Activated naive CD4-positive, alpha-beta T cell treated with anti-CD3 and anti-CD28 coated beads, Interleukin-2, amount 50 U/mL, for 72 hours (primary cell): ENCODE data around the gene CRTC3. TPM values are rescaled to one million over a fixed set of nuclear protein-coding genes. Genes with fewer than 3 reads are reported as not detected.
"Not testable (repeated sequence)": the region's sequence is repeated elsewhere in the genome, so short reads cannot be mapped to it uniquely, and the experiment has no call there.

ENCODE experiments used
- ATAC-seq, 2 donors: fragments of 150-1000 bp; cut with Tn5 transposase; 2 replicates each; pipeline ENCODE4 v1.10.0; 2021; ENCODE audit warnings: mild to moderate bottlenecking in 2 of 2, moderate library complexity in 2 of 2
- DNase-seq, 2 donors: peaks; one replicate each; pipeline ENCODE4 v3.0.0; 2021 to 2022; ENCODE audit warnings: low spot score in 2 of 2
- H3K27ac Mint-ChIP-seq, 2 donors: one replicate each; pipeline ENCODE4 v1.8.0; 2022; ENCODE audit warnings: mild to moderate bottlenecking in 2 of 2, mixed read lengths in 2 of 2
- H3K36me3 Mint-ChIP-seq, 2 donors: one replicate each; pipeline ENCODE4 v1.8.0; 2022; ENCODE audit warnings: mixed read lengths in 2 of 2
- H3K9me3 Mint-ChIP-seq, 2 donors: one replicate each; pipeline ENCODE4 v1.8.0; 2022; ENCODE audit warnings: mixed read lengths in 2 of 2
- total RNA-seq, 2 donors: library from RNA; stranded (reverse); gene quantifications; one replicate each; pipeline ENCODE4 v1.2.3, GENCODE V29; 2022

Gene CRTC3
- total RNA-seq, 2 donors from 2014 or later, result 41.8 to 58.1 TPM

DNA sequence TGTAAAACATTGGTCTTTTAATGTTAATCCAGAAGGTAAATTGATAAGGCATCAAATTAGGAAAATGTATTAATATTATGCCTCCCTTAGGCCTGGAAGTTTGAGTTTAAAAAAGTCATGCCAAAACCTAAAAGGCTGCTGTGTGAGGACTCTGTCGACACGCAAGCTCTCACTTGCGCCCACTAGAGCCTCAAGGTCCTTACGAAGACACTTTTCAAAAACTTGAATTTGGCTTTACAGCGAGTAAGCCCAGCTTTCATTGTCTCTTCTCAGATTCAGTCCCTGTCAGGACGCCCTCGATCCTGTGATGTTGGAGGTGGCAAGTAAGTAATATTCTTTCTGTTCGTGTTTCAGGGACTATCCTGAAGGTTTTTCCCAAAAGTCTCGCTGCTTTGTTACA lies 89.7 kb downstream of the CRTC3 start:
- H3K27ac Mint-ChIP-seq, result peak overlapping the region; percentile 51 to 88
- ATAC-seq (no peak), DNase-seq (no peak)
- H3K9me3 Mint-ChIP-seq, result peaks cover 0 to 5% of the 10 kb centered on the region in 2 donors
- peaks cover 15 to 38% of the 10 kb centered on the region in 2 donors for H3K36me3 Mint-ChIP-seq

DNA sequence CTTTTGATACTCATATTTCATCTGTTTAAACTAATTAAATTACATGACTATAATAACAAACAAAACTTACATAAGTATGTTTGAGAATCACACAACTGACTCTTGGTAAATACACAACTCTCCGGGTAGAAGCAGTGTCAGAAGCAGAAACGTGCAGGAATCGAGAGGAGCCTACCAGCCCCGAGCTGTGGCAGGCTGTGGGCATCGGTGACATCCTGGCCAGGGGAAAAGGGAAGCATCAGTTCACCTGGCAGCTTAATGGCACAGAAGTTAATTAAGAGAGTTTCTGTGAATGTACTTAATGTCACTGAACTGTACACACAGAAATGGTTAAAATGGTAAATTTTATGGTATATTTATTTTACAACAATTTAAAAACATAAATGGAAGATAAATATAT lies 90.2 kb downstream of the CRTC3 start:
- peaks cover 15 to 38% of the 10 kb centered on the region in 2 donors for H3K36me3 Mint-ChIP-seq
- peak in 1 of 2 donors; percentile 25 for ATAC-seq
- no peak for DNase-seq
- peak overlapping the region; percentile 51 to 88 for H3K27ac Mint-ChIP-seq
- peaks cover 0 to 5% of the 10 kb centered on the region in 2 donors for H3K9me3 Mint-ChIP-seq

DNA sequence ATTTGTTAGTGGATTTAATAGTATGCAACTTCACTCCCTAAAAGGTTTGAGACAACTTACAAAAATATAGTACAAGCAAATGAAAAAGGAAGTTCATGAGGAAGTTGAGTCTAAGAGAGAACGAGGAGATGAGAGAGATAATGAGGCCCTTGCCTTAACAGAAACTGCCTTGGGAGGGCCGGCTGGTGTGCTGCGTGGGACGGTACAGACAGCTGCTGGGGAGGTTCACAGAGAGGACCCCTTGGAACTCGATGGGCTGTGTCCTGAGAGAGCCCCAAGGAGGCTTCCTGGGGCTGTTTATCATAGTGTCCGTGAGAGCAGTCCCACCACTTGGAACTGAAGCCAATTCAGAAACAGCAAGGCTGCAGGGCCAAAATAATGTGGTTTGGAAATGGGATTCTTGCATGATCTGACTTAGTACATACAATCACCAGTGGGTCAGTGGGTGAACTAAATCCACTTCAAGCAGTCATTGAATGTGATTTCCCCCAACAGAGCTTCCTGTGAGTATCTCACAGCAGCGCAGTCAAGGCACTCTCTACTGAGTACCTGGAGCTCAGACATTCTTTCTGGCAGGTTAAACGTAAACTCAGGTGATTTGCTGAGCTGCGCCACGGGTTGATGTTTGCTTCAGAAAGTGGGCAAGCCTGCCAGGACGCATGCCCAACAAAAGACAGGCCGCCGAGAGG lies 90.8 kb downstream of the CRTC3 start:
- DNase-seq (no peak), ATAC-seq (peak in 1 of 2 donors; percentile 30)
- Mint-ChIP-seq H3K27ac (peak overlapping the region; percentile 51 to 84), H3K36me3 (peaks cover 15 to 38% of the 10 kb centered on the region in 2 donors), H3K9me3 (peaks cover 0 to 5% of the 10 kb centered on the region in 2 donors)

- no peak overlapping the region for H3K27ac Mint-ChIP-seq
- no peaks in the 10 kb centered on the region for H3K9me3 Mint-ChIP-seq
- ATAC-seq (peak in 1 of 2 donors; percentile 18), DNase-seq (no peak)
- peaks cover 0 to 16% of the 10 kb centered on the region in 2 donors for H3K36me3 Mint-ChIP-seq
These were observed 94.1 kb downstream of the CRTC3 start for GRCh38 chr15:90623854-90624253.

DNA sequence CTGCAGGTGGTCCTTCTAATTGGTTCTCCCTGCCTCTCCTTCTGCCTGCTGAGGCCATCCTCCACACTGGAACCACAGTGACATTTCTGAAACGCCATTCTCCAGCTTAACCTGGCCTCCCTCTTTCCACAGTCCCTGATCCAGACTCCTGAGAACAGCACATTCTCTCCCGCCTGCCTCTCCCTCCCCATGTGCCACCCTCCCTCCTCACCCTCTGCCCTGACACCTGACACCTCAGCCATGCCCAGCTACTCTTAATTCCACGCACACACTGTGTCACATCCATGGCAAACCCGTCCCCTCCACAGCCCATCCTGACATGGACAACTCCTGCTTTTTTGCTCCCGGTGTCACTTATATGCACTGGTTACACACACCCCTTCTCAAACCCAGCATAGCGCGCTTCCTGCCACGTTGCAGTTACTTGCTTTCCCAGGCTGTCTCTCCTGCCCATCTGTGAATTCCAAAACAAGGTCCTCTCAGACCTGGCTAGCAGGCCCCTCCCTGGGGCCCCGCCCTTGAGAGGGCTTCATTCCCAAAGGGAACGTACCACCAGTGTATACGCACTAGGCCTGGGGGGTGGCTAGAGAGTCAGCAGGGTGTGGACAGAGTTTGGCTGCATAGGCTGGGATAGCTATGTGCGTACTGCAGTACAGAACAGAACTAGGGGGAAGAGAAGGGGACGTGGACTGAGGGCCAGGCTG lies 94.7 kb downstream of the CRTC3 start:
- ATAC-seq (no peak), DNase-seq (no peak)
- H3K9me3 Mint-ChIP-seq, result no peaks in the 10 kb centered on the region
- H3K27ac Mint-ChIP-seq, result no peak overlapping the region
- H3K36me3 Mint-ChIP-seq, result peaks cover 4 to 18% of the 10 kb centered on the region in 2 donors

- ATAC-seq (no peak), DNase-seq (no peak)
- no peaks in the 10 kb centered on the region for H3K9me3 Mint-ChIP-seq
- H3K36me3 Mint-ChIP-seq, result peaks cover 5 to 13% of the 10 kb centered on the region in 2 donors
- H3K27ac Mint-ChIP-seq, result peak overlapping the region in 1 of 2 donors; percentile 60
These were observed 95.3 kb downstream of the CRTC3 start for GRCh38 chr15:90625037-90625436.

GRCh38 chr15:90629217-90629616 lies 99.5 kb downstream of the CRTC3 start:
- ATAC-seq (no peak), DNase-seq (no peak)
- H3K27ac Mint-ChIP-seq, result peak overlapping the region; percentile 9 to 31
- H3K9me3 Mint-ChIP-seq, result no peaks in the 10 kb centered on the region
- H3K36me3 Mint-ChIP-seq, result peaks cover 5 to 12% of the 10 kb centered on the region in 2 donors

DNA sequence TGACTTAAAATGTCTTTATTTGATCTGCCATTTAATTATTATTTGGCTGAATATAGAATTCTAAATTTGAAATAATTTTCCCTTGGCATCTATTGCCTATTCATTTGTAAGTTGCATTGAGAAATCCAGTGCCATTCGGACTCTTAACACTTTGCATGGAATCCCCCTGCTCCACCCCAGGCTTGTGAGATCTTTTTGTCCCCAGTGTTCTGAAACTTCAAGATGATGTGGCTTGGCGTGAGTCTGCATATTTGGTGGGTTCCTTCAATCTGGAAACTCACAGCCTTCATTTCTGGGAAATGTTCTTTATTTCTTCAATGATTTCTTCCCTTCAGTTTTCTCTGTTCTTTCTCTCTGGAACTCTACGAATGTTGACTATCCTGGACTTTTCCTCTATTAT lies 103.6 kb downstream of the CRTC3 start:
- peaks cover 5 to 28% of the 10 kb centered on the region in 2 donors for H3K36me3 Mint-ChIP-seq

DNA sequence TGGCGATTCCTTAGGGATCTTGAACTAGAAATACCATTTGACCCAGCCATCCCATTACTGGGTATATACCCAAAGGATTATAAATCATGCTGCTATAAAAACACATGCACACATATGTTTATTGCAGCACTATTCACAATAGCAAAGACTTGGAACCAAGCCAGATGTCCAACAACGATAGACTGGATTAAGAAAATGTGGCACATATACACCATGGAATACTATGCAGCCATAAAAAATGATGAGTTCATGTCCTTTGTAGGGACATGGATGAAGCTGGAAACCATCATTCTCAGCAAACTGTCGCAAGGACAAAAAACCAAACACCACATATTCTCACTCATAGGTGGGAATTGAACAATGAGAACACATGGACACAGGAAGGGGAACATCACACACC lies 107.3 kb downstream of the CRTC3 start:
- peaks cover 4 to 26% of the 10 kb centered on the region in 2 donors for H3K36me3 Mint-ChIP-seq
- not testable (repeated sequence) for ATAC-seq, H3K9me3 Mint-ChIP-seq, DNase-seq, H3K27ac Mint-ChIP-seq

More for the DNA sequence above, 103.6 kb downstream of the CRTC3 start:
- Mint-ChIP-seq H3K9me3 (no peaks in the 10 kb centered on the region), H3K27ac (no peak overlapping the region)
- no peak for ATAC-seq
- no peak for DNase-seq

DNA sequence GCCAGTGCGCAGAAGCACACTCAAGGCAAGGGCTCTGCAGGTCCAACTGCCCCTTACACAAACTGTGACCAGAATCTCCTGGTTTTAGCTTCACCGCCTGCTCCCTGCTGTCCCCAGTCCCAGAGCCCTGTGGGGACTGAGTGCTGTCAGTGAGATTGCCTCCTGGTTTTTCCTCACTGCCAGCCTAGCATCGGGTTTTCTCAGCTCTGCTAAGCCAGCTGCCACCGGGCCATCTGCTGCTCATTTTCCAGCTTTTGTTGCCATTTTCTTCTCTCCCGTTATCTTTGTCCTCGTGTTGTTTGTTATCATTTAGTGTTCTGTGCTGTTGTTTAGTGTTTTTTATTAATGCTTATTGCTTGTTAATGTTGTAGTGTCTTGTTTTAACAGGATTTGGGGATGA lies 108.0 kb downstream of the CRTC3 start:
- no peak for ATAC-seq
- Mint-ChIP-seq H3K36me3 (peaks cover 7 to 33% of the 10 kb centered on the region in 2 donors), H3K9me3 (no peaks in the 10 kb centered on the region), H3K27ac (peak overlapping the region in 1 of 2 donors; percentile 2)
- no peak for DNase-seq

- Mint-ChIP-seq H3K9me3 (no peaks in the 10 kb centered on the region), H3K27ac (peak overlapping the region in 1 of 2 donors; percentile 2), H3K36me3 (peaks cover 7 to 39% of the 10 kb centered on the region in 2 donors)
- ATAC-seq (no peak), DNase-seq (no peak)
These were observed 108.5 kb downstream of the CRTC3 start for GRCh38 chr15:90638201-90638691.

GRCh38 chr15:90638963-90639362 lies 109.2 kb downstream of the CRTC3 start:
- peak overlapping the region in 1 of 2 donors; percentile 44 for H3K27ac Mint-ChIP-seq

DNA sequence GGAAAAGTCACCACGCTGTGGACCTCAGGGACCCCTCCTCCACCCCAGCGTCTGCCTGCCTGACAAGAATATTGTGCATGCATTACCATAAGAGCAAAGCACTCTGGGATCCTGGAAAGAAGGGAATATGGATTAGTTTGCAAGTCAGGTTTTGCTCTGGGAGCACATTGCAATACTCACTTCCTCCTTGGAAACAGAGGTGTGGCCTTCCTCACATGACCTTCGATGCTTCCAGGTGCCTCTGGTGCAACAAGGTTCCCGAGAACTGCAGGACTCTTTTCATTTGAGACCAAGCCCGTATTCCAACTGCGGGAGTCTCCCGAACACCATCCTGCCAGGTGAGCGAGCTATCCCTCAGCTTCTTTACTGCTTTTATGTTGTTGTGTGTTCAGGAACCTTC lies 111.1 kb downstream of the CRTC3 start:
- H3K27ac Mint-ChIP-seq, result no peak overlapping the region

More at GRCh38 chr15:90638963-90639362, 109.2 kb downstream of the CRTC3 start:
- ATAC-seq, result peak in 1 of 2 donors; percentile 24
- Mint-ChIP-seq H3K36me3 (peaks cover 7 to 36% of the 10 kb centered on the region in 2 donors), H3K9me3 (no peaks in the 10 kb centered on the region)
- DNase-seq, result peak in 1 of 2 donors; percentile 9

GRCh38 chr15:90641581-90642463 lies 112.1 kb downstream of the CRTC3 start:
- no peak overlapping the region for H3K27ac Mint-ChIP-seq
- no peak for ATAC-seq
- H3K9me3 Mint-ChIP-seq, result no peaks in the 10 kb centered on the region
- H3K36me3 Mint-ChIP-seq, result peaks cover 7 to 18% of the 10 kb centered on the region in 2 donors
- DNase-seq, result peak in 1 of 2 donors; percentile 23

More for the DNA sequence above, 111.1 kb downstream of the CRTC3 start:
- peaks cover 7 to 18% of the 10 kb centered on the region in 2 donors for H3K36me3 Mint-ChIP-seq
- H3K9me3 Mint-ChIP-seq, result no peaks in the 10 kb centered on the region
- ATAC-seq (no peak), DNase-seq (peak in 1 of 2 donors; percentile 31)

DNA sequence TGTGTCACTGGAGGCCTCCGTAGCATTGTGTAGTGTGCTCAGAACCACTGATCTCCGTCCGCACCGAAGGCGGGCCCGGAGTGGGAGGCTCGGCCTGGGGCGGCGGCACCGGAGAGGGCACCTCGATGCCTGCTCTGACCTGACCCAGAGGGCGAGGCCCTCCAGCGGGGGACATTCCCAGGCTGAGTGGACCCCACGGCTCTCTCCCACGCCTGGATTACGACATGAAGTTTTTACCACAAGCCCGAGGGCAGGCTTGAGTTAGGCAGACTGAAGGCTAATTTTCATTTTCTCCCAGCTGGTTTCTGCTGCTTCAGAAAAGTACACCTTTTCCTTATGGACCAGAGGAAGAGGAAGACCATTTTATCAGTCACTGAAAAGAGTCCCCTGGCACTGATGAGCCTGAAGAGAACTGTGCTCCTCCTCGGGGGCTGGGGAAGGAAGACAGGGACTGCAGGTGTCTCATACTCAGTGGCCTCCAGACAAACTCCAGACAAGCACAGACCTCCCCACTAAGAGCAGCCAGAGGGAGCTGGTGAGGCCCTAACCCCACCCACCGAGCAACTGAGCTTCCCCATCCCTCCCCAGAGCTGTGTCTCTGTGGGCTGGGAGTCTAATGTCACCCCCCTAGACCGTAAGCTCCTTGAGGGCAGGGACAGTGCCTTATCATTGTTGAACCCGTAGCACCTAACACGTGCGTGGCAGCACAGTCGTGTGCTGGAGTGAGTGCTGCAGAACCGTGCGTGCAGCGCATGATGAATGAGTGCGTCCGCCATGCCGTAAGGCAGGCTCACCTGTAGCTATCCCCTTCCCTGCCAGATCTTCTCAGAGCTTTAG lies 113.0 kb downstream of the CRTC3 start:
- Mint-ChIP-seq H3K27ac (peak overlapping the region in 1 of 2 donors; percentile 52), H3K9me3 (no peaks in the 10 kb centered on the region), H3K36me3 (peaks cover 7 to 18% of the 10 kb centered on the region in 2 donors)
- DNase-seq, result peak in 1 of 2 donors; percentile 48
- ATAC-seq, result no peak

DNA sequence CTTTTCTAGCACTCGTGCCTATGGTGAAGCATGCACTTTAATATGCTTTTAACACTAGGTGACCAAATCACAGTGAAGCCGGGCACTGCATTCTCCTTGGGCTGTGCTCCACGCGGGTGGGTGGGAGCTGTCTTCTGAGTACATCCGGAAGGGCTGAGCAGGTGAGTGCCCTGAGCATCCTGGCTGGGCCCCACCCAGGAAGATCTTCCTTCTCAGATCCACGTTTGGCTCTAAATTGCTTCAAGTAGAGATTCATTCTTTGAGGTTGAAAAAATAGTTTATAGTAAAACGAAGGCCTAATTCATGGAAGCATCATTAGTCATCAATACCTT lies 113.5 kb downstream of the CRTC3 start:
- H3K9me3 Mint-ChIP-seq, result no peaks in the 10 kb centered on the region
- ATAC-seq, result no peak
- peak overlapping the region in 1 of 2 donors; percentile 52 for H3K27ac Mint-ChIP-seq
- no peak for DNase-seq
- H3K36me3 Mint-ChIP-seq, result peaks cover 7 to 18% of the 10 kb centered on the region in 2 donors
